Suprapubic skin (tissue), 4 donors: ENCODE data around the gene ATN1. TPM values are rescaled to one million over a fixed set of nuclear protein-coding genes. Genes with fewer than 3 reads are reported as not detected.

Source experiments
- DNase-seq, 2 donors: peaks; one replicate each; pipeline ENCODE4 v3.0.0-alpha.2; 2019; ENCODE audit warnings: low spot score in 2 of 2
- H3K27ac ChIP-seq: fragments of 200-600 bp; sonication (generic); one replicate; pipeline ENCODE4 v1.5.1; 2019
- H3K27me3 ChIP-seq: fragments of 200-600 bp; sonication (generic); one replicate; pipeline ENCODE4 v1.5.1; 2019
- H3K36me3 ChIP-seq: fragments of 200-600 bp; sonication (generic); one replicate; pipeline ENCODE4 v1.5.1; 2019
- H3K4me1 ChIP-seq: fragments of 200-600 bp; sonication (generic); one replicate; pipeline ENCODE4 v1.5.1; 2019
- H3K4me3 ChIP-seq: fragments of 200-600 bp; sonication (generic); one replicate; pipeline ENCODE4 v1.5.1; 2019; ENCODE audit warnings: mild to moderate bottlenecking
- H3K9me3 ChIP-seq: fragments of 200-600 bp; sonication (generic); one replicate; pipeline ENCODE4 v1.5.1; 2019
- EP300 ChIP-seq: sonication (generic); formaldehyde crosslinking; IDR thresholded peaks from one replicate; pipeline ENCODE4 v1.6.1; 2017; ENCODE audit warnings: antibody characterized with exemption
- POLR2A ChIP-seq, 2 donors: fragments of 450-650 bp; IDR thresholded peaks; one replicate each; pipeline ENCODE4 v1.6.1; 2017; ENCODE audit warnings: antibody characterized with exemption in 2 of 2, mild to moderate bottlenecking in 2 of 2, moderate library complexity in 2 of 2
- POLR2AphosphoS5 ChIP-seq, 3 donors: sonication (generic); formaldehyde crosslinking; IDR thresholded peaks; one replicate each; pipeline ENCODE4 v1.6.1; 2017; ENCODE audit warnings: antibody characterized with exemption in 3 of 3
- WGBS: methylation state at CpG from one replicate; pipeline ENCODE4 v1.1.5; 2018; 5-methylcytosine and 5-hydroxymethylcytosine counted together
- total RNA-seq, 4 donors: library from RNA; depleted of rRNA; stranded (reverse); fragments of >200 nt; gene quantifications; one replicate each; pipeline ENCODE4 v1.1.0, GENCODE V29; 2016
- TF ChIP-seq, protein P1 (sequence below), 2 donors: fragments of 200-600 bp in 1 of 2; fragments of 450-650 bp in 1 of 2; sonication (generic) in 1 of 2; IDR thresholded peaks; one replicate each; pipeline ENCODE4 v1.5.1; 2016 to 2019; ENCODE audit warnings: antibody characterized with exemption in 2 of 2, mild to moderate bottlenecking in 1 of 2, moderate library complexity in 1 of 2

ATN1 gene
- total RNA-seq, 4 donors from 2014 or later: 58.4 to 137 (median 67.7) TPM

DNA sequence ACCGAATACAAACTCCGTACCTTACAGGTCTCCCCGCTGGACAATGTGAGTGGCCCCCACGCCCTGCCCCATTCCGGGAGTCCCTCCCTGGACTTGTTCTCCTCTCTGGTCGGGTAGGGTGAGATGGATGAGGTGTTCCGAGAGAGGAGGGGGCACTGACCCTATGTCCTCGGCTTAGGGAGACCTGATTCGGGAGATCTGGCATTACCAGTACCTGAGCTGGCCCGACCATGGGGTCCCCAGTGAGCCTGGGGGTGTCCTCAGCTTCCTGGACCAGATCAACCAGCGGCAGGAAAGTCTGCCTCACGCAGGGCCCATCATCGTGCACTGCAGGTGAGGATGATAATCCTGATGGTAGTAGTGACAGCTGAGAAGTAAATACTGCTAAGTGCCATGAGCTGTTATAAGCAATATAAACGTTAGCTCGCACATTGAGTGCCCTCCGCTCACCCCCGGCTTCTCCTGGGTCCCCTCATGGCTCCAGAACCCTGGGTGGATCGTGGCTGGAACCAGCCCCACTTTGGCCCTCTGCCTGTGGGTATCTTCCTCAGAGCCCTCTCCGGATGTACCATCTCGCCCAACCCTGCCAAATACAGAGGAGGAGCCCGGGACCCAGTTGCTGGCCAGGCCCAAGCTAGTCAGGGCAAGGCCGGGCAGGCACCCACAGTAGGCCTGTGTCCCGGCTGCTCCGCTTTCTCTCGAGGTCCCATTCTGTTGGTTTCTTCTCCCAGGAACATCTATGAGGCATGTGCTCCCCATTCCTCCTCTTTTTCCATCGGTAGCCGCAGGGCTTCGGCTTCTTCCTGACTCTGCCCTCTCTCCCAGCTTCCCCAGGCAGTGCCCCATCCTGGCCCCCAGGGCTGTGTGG is 30.2 kb downstream of the ATN1 start:
- DNase-seq: no peak
- WGBS: 70% methylated on average over 17 of the region's 28 CpGs
- TF ChIP-seq, protein P1, sequence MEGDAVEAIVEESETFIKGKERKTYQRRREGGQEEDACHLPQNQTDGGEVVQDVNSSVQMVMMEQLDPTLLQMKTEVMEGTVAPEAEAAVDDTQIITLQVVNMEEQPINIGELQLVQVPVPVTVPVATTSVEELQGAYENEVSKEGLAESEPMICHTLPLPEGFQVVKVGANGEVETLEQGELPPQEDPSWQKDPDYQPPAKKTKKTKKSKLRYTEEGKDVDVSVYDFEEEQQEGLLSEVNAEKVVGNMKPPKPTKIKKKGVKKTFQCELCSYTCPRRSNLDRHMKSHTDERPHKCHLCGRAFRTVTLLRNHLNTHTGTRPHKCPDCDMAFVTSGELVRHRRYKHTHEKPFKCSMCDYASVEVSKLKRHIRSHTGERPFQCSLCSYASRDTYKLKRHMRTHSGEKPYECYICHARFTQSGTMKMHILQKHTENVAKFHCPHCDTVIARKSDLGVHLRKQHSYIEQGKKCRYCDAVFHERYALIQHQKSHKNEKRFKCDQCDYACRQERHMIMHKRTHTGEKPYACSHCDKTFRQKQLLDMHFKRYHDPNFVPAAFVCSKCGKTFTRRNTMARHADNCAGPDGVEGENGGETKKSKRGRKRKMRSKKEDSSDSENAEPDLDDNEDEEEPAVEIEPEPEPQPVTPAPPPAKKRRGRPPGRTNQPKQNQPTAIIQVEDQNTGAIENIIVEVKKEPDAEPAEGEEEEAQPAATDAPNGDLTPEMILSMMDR (IDR thresholded peaks at IDR 0.05): no peak
- TF ChIP-seq POLR2AphosphoS5 (IDR thresholded peaks at IDR 0.05) (no peak), POLR2A (IDR thresholded peaks at IDR 0.05) (no peak), EP300 (no peak)
- Histone ChIP-seq H3K4me1 (peaks cover 55% of the 10 kb centered on the region), H3K9me3 (no peaks in the 10 kb centered on the region), H3K27me3 (no peaks in the 10 kb centered on the region), H3K4me3 (no peak overlapping the region), H3K36me3 (peaks cover 7% of the 10 kb centered on the region), H3K27ac (no peak overlapping the region)

DNA sequence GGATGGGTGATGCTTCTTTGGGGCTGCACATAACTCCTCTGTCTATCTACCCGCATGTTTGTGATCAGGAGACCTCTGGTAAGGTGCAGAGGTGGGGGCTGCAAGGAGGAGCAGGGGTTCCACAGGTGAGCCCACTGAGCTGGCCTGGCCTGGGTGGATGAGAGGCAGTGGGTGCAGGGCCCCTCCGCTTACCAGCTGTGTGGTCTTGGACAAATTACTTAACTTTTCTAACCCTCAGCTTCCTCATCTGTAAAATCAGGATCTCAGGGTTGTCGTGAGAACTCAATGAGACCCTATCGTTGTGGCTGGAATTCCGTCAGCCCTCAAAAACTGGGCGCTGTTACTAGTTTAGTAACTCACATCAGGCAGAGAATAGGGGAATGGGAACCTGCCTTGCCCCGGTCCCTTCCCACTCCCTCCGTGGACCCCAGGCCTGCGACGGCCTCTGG is 30.9 kb downstream of the ATN1 start:
- Histone ChIP-seq H3K4me1 (peaks cover 56% of the 10 kb centered on the region), H3K4me3 (no peak overlapping the region), H3K27me3 (no peaks in the 10 kb centered on the region), H3K36me3 (peaks cover 7% of the 10 kb centered on the region), H3K9me3 (no peaks in the 10 kb centered on the region), H3K27ac (peak overlapping the region; percentile 40)
- DNase-seq: no peak
- 60% methylated on average over 9 of the region's 10 CpGs for WGBS
- no peak for TF ChIP-seq EP300
- TF ChIP-seq POLR2A (IDR thresholded peaks at IDR 0.05): no peak
- TF ChIP-seq, protein P1 (IDR thresholded peaks at IDR 0.05): no peak
- TF ChIP-seq POLR2AphosphoS5 (IDR thresholded peaks at IDR 0.05): no peak

DNA sequence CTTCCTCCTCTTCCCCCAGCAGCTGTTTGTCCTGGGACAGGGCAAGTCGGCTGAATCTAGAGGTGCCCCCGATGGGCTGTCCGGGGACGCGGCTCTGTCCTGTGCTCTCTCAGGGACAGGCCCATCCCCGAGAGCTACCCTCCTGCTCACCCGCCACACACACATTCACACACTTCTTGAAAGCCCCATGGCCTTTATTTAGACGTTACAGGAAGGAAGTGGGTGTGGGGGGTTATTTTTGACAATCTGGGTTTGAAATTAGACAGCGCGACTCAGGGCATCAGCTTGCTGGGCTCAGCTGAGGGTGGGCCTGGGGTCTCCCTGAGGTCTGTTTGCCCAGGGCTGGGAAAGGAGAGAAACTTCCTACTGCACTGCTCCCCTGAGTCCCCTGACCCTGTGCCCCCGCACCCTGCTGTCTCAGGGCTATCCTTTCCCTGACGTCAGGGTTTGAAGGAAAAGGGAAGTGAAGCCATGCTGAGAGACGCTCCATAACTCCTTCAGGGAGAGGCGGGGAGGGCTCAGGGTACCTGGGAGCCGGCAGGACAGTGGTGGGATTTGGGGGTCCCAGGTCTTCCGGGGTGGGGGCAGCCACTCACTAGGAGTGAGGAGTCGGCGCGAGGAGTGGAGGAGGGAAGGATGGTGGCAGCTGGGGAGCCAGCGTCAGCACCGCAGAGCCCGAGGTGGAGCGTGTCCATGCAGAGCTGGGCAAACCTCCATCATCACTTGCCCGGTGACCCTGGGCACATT is 31.5 kb downstream of the ATN1 start:
- DNase-seq: no peak
- no peaks in the 10 kb centered on the region for H3K9me3 ChIP-seq
- H3K4me3 ChIP-seq: no peak overlapping the region
- H3K36me3 ChIP-seq: peaks cover 7% of the 10 kb centered on the region
- 70% methylated on average over 24 of the region's 24 CpGs for WGBS
- peaks cover 61% of the 10 kb centered on the region for H3K4me1 ChIP-seq
- H3K27me3 ChIP-seq: no peaks in the 10 kb centered on the region
- H3K27ac ChIP-seq: peak overlapping the region; percentile 40
- TF ChIP-seq, protein P1 (IDR thresholded peaks at IDR 0.05): no peak
- no peak for TF ChIP-seq POLR2A (IDR thresholded peaks at IDR 0.05)
- TF ChIP-seq POLR2AphosphoS5 (IDR thresholded peaks at IDR 0.05): no peak

DNA sequence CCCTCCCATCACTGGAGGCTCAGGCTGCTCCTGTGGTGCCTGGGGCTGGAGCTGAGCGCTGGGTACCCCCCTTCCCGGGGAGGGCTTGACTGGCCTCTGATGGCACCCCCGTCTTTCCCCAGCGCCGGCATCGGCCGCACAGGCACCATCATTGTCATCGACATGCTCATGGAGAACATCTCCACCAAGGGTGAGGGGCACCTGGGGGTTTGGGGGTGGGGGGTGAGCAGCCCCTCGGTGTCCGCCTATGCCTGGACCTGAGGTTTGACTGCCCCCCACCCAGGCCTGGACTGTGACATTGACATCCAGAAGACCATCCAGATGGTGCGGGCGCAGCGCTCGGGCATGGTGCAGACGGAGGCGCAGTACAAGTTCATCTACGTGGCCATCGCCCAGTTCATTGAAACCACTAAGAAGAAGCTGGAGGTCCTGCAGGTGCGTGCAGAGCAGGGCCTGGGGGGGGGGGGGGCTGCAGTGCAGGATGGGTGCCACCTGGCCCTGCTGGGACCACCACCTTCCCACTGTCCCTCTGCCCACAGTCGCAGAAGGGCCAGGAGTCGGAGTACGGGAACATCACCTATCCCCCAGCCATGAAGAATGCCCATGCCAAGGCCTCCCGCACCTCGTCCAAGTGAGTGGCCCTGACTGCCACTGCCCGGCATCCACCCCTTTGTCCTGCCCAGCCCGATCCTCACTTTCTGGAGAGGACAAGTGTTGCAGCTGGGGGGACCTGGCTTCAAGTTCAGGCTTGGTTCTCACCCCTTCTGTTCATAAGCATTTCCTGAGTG is 32.2 kb downstream of the ATN1 start:
- TF ChIP-seq POLR2A (IDR thresholded peaks at IDR 0.05) (no peak), EP300 (no peak), POLR2AphosphoS5 (IDR thresholded peaks at IDR 0.05) (no peak)
- TF ChIP-seq, protein P1 (IDR thresholded peaks at IDR 0.05): no peak
- H3K9me3 ChIP-seq: no peaks in the 10 kb centered on the region
- WGBS: 89% methylated on average over 13 of the region's 26 CpGs
- DNase-seq: peak in 1 of 2 donors; percentile 68
- peak overlapping the region; percentile 93 for H3K27ac ChIP-seq
- H3K27me3 ChIP-seq: no peaks in the 10 kb centered on the region
- peaks cover 7% of the 10 kb centered on the region for H3K36me3 ChIP-seq
- H3K4me3 ChIP-seq: no peak overlapping the region
- H3K4me1 ChIP-seq: peaks cover 66% of the 10 kb centered on the region
